Stimulated activated CD8-positive, alpha-beta memory T cell treated with anti-CD3 and anti-CD28 coated beads, Interleukin-4, amount 100 ng/mL, for 48 hours (primary cell): ENCODE data around the gene TMEM88.
"Not testable (repeated sequence)": the region's sequence is repeated elsewhere in the genome, so short reads cannot be mapped to it uniquely, and the experiment has no call there.

Experiments used
- DNase-seq: peaks from one replicate; pipeline ENCODE4 v3.0.0-alpha.2; 2020

TMEM88 gene

GRCh38 chr17:7854851-7855659, at the start of gene TMEM88:
TSS of gene TMEM88 (plus strand) at chr17:7855066. CDS start at chr17:7855075, 9 bp downstream.
- no peak for DNase-seq

- no peak for DNase-seq
These were observed 48.3 kb upstream of the TMEM88 start for GRCh38 chr17:7806587-7806986.

GRCh38 chr17:7807206-7807605, 47.7 kb upstream of the TMEM88 start:
- DNase-seq = no peak

GRCh38 chr17:7809086-7809790, 45.6 kb upstream of the TMEM88 start:
- no peak for DNase-seq

- not testable (repeated sequence) for DNase-seq
These were observed 45.0 kb upstream of the TMEM88 start for GRCh38 chr17:7809791-7810343.

GRCh38 chr17:7811251-7811650, 43.6 kb upstream of the TMEM88 start:
- no peak for DNase-seq

GRCh38 chr17:7814969-7815368, 39.9 kb upstream of the TMEM88 start:
- DNase-seq = no peak

GRCh38 chr17:7816926-7817642, 37.8 kb upstream of the TMEM88 start:
- no peak for DNase-seq

GRCh38 chr17:7817643-7817964, 37.3 kb upstream of the TMEM88 start:
- DNase-seq = no peak

GRCh38 chr17:7818026-7818425, 36.8 kb upstream of the TMEM88 start:
- DNase-seq = no peak

GRCh38 chr17:7818746-7819645, 35.9 kb upstream of the TMEM88 start:
- DNase-seq = no peak

- DNase-seq = no peak
These were observed 34.6 kb upstream of the TMEM88 start for GRCh38 chr17:7820231-7820630.

- no peak for DNase-seq
These were observed 32.7 kb upstream of the TMEM88 start for GRCh38 chr17:7822126-7822525.

- DNase-seq = no peak
These were observed 31.3 kb upstream of the TMEM88 start for GRCh38 chr17:7823581-7824001.

- no peak for DNase-seq
These were observed 30.6 kb upstream of the TMEM88 start for GRCh38 chr17:7824021-7824924.

- DNase-seq = no peak
These were observed 29.5 kb upstream of the TMEM88 start for GRCh38 chr17:7825206-7825990.

- DNase-seq = no peak
These were observed 24.2 kb upstream of the TMEM88 start for GRCh38 chr17:7830616-7831015.

- DNase-seq = no peak
These were observed 23.6 kb upstream of the TMEM88 start for GRCh38 chr17:7831233-7831632.

GRCh38 chr17:7832431-7832830, 22.4 kb upstream of the TMEM88 start:
- no peak for DNase-seq

- DNase-seq = no peak
These were observed 21.7 kb upstream of the TMEM88 start for GRCh38 chr17:7833011-7833794.
